Muscle of leg (tissue), 11 donors: Measurements from ENCODE around the gene NRXN3. TPM values are rescaled to one million over a fixed set of nuclear protein-coding genes. Genes with fewer than 3 reads are reported as not detected.

Experiments
- DNase-seq: peaks from one replicate; pipeline ENCODE4 v3.0.0; 2013
- H3K27ac ChIP-seq: one replicate; pipeline ENCODE4 v1.5.1; 2013; ENCODE audit warnings: mild to moderate bottlenecking, low read length, control low read depth
- H3K27me3 ChIP-seq: one replicate; pipeline ENCODE4 v1.6.1; 2013; ENCODE audit warnings: low read length; ENCODE audit not compliant: control insufficient read depth, insufficient read depth
- H3K36me3 ChIP-seq: one replicate; pipeline ENCODE4 v1.6.1; 2013; ENCODE audit warnings: low read length; ENCODE audit not compliant: control insufficient read depth, insufficient read depth
- H3K4me1 ChIP-seq: one replicate; pipeline ENCODE4 v1.6.1; 2013; ENCODE audit warnings: low read length; ENCODE audit not compliant: control insufficient read depth, insufficient read depth
- H3K4me3 ChIP-seq: one replicate; pipeline ENCODE4 v1.5.1; 2013; ENCODE audit warnings: low read length, control low read depth
- H3K9me3 ChIP-seq: replicated peaks from 2 replicates; pipeline ENCODE4 v1.6.1; 2013; ENCODE audit warnings: low read depth, low read length; ENCODE audit not compliant: control insufficient read depth
- WGBS: methylation state at CpG from one replicate; pipeline ENCODE4 v1.1.5; 2013; ENCODE audit warnings: missing lambda C conversion rate; ENCODE audit not compliant: insufficient coverage; 5-methylcytosine and 5-hydroxymethylcytosine counted together
- polyA plus RNA-seq, 8 donors: library from polyadenylated mRNA; unstranded; fragments of 120-200 nt; gene quantifications; one replicate each; pipeline versions ENCODE4 v1.2.1 to v1.2.3, GENCODE V29; 2013; ENCODE audit warnings: inconsistent platforms in 1 of 8, low replicate concordance in 1 of 8; ENCODE audit not compliant: insufficient read length in 8 of 8, insufficient read depth in 1 of 8
- total RNA-seq: library from RNA; stranded (reverse); fragments of 120-200 nt; gene quantifications from one replicate; pipeline ENCODE4 v1.2.4, GENCODE V29; 2013

The NRXN3 gene
- total and polyA plus RNA-seq, 9 donors = 0.49 to 1.9 (median 0.69) TPM

- DNase-seq = no peak
- H3K27me3 ChIP-seq = no peaks in the 10 kb centered on the region
- no peak overlapping the region for H3K27ac ChIP-seq
Observed at GRCh38 chr14:78605025-78605762, 435.0 kb downstream of the NRXN3 start.

DNA sequence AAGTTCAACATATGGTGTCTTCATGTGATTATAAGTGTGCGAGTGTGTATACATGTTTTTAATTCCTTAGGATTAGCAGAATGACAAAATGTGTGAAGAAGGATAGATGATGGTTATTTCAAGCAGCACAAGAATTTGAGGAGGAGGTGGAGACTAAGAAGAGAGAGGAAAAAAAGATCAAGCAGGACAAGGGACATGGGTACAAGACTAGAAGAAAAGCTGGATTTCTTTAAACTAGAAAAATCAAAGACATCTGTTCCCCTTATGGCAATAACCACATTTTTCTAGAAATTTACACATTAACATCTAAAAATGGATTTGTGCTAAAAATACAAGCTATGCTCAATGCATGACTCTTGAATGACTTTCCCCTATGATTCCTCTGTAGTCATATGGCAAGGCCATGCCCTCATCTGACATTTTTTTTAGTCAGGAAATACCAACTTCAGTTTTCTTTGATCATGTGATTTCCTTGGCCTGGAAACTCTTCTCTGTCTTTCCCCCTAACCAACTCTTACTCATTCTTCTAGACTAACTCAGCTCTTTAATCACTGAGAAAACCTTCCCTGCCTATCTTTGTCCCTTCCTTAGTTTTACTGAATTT lies 435.8 kb downstream of the NRXN3 start:
- no peak overlapping the region for H3K4me3 ChIP-seq
- H3K27me3 ChIP-seq = no peaks in the 10 kb centered on the region
- 100% methylated on average over 1 of the region's 1 CpG for WGBS
- DNase-seq = no peak
- H3K36me3 ChIP-seq = no peaks in the 10 kb centered on the region
- no peak overlapping the region for H3K27ac ChIP-seq
- H3K9me3 ChIP-seq = no peaks in the 10 kb centered on the region
- no peaks in the 10 kb centered on the region for H3K4me1 ChIP-seq

More at GRCh38 chr14:78605025-78605762, 435.0 kb downstream of the NRXN3 start:
- WGBS = 67% methylated on average over 1 of the region's 4 CpGs
- no peak overlapping the region for H3K4me3 ChIP-seq
- no peaks in the 10 kb centered on the region for H3K4me1 ChIP-seq
- H3K36me3 ChIP-seq = no peaks in the 10 kb centered on the region
- H3K9me3 ChIP-seq = no peaks in the 10 kb centered on the region

DNA sequence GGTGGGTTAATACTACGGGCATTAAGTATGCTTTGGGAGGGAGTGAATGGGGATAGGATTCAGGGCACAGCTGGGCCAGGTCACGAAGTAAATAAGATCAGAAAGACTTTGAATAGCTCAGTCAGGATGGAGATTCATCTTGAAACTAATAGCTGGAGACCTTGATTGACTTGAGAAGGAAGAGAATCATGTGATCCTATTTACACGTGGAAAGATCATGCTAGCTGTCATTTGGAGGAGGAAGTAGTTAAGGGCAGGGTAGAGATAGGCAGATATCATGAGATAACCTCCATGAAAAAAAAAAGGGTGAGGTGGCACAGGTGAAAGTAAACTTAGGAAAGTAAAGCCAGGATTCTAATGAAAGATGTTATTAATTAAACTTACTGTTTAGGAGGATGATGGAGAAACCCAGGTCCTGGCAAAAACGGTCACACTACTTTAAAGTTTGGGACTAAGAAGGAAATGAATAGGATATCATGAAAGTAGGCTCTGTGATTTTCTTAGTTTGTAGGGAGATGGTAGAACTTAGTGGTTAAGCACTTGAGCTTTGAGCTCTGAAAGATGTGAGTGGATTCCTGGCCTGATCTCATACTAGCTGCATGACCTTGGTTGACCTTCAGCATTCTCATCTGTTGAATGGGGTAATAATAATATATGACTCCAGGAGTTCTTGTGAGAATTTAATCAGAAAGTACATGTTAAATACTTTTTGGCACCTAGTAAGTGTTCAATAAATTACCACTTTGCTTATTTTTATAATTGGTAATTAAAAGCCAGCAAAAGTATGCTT lies 439.0 kb downstream of the NRXN3 start:
- Histone ChIP-seq H3K4me3 (no peak overlapping the region), H3K4me1 (no peaks in the 10 kb centered on the region), H3K27me3 (no peaks in the 10 kb centered on the region), H3K27ac (no peak overlapping the region), H3K36me3 (no peaks in the 10 kb centered on the region), H3K9me3 (no peaks in the 10 kb centered on the region)
- DNase-seq = no peak
- WGBS = 64% methylated on average over 4 of the region's 4 CpGs

- Histone ChIP-seq H3K4me1 (no peaks in the 10 kb centered on the region), H3K27me3 (no peaks in the 10 kb centered on the region), H3K9me3 (no peaks in the 10 kb centered on the region), H3K27ac (no peak overlapping the region), H3K36me3 (no peaks in the 10 kb centered on the region), H3K4me3 (no peak overlapping the region)
- no peak for DNase-seq
- WGBS = 80% methylated on average over 1 of the region's 4 CpGs
Observed at GRCh38 chr14:78610994-78611393, 440.8 kb downstream of the NRXN3 start.

GRCh38 chr14:78611796-78612571 lies 441.8 kb downstream of the NRXN3 start:
- no peak overlapping the region for H3K27ac ChIP-seq
- H3K4me3 ChIP-seq = no peak overlapping the region
- no peaks in the 10 kb centered on the region for H3K9me3 ChIP-seq
- H3K27me3 ChIP-seq = no peaks in the 10 kb centered on the region
- no peak for DNase-seq
- no CpG with 5 or more reads among the region's 3 CpGs for WGBS
- no peaks in the 10 kb centered on the region for H3K4me1 ChIP-seq
- H3K36me3 ChIP-seq = no peaks in the 10 kb centered on the region

GRCh38 chr14:78612666-78613065 lies 442.5 kb downstream of the NRXN3 start:
- Histone ChIP-seq H3K27ac (no peak overlapping the region), H3K4me1 (no peaks in the 10 kb centered on the region), H3K27me3 (no peaks in the 10 kb centered on the region), H3K4me3 (no peak overlapping the region), H3K9me3 (no peaks in the 10 kb centered on the region), H3K36me3 (no peaks in the 10 kb centered on the region)
- DNase-seq = peak; percentile 38
- no CpG with 5 or more reads among the region's 1 CpG for WGBS

- no peak overlapping the region for H3K27ac ChIP-seq
- H3K36me3 ChIP-seq = no peaks in the 10 kb centered on the region
- H3K27me3 ChIP-seq = no peaks in the 10 kb centered on the region
- H3K4me1 ChIP-seq = no peaks in the 10 kb centered on the region
- no peaks in the 10 kb centered on the region for H3K9me3 ChIP-seq
- no peak for DNase-seq
- no peak overlapping the region for H3K4me3 ChIP-seq
- WGBS = no CpG with 5 or more reads among the region's 2 CpGs
Observed at GRCh38 chr14:78614593-78614992, 444.4 kb downstream of the NRXN3 start.

GRCh38 chr14:78617735-78618134 lies 447.6 kb downstream of the NRXN3 start:
- H3K36me3 ChIP-seq = no peaks in the 10 kb centered on the region
- no peak overlapping the region for H3K4me3 ChIP-seq
- H3K4me1 ChIP-seq = no peaks in the 10 kb centered on the region
- DNase-seq = no peak
- no peaks in the 10 kb centered on the region for H3K27me3 ChIP-seq
- no peak overlapping the region for H3K27ac ChIP-seq
- no peaks in the 10 kb centered on the region for H3K9me3 ChIP-seq
- no CpG with 5 or more reads among the region's 5 CpGs for WGBS

- no peak overlapping the region for H3K27ac ChIP-seq
- peak; percentile 63 for DNase-seq
- no peaks in the 10 kb centered on the region for H3K27me3 ChIP-seq
- no peak overlapping the region for H3K4me3 ChIP-seq
- H3K36me3 ChIP-seq = no peaks in the 10 kb centered on the region
- 47% methylated on average over 4 of the region's 6 CpGs for WGBS
- no peaks in the 10 kb centered on the region for H3K4me1 ChIP-seq
- no peaks in the 10 kb centered on the region for H3K9me3 ChIP-seq
Observed at GRCh38 chr14:78618368-78618767, 448.2 kb downstream of the NRXN3 start.

DNA sequence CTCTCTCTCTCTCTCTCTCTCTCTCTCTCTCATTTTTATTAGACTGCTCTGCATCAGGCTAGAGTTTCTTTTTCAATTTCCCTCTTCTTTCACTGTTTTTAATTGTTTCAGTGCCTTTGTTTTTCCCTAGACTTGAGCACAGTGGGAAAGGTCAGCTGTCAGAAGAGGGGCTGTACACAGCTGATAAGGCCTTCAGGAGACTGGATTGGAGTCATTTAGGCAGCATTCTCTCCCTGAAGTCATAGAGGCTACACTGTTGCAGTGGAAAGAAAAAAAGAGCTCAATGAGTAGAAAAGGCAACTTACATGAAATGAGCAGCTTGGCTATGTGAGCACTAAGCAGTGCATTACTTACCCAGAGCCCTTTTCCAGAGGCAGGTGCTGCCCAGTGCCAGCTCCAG lies 456.9 kb downstream of the NRXN3 start:
- no peaks in the 10 kb centered on the region for H3K9me3 ChIP-seq
- DNase-seq = no peak
- no peaks in the 10 kb centered on the region for H3K36me3 ChIP-seq
- H3K27ac ChIP-seq = no peak overlapping the region
- H3K27me3 ChIP-seq = no peaks in the 10 kb centered on the region
- H3K4me1 ChIP-seq = no peaks in the 10 kb centered on the region
- no peak overlapping the region for H3K4me3 ChIP-seq
